ENCODE results near the gene PLB1.

The PLB1 gene

GRCh38 chr2:28613633-28614501 is 118.0 kb downstream of the PLB1 start:
- H3K4me1 ChIP-seq (ENCODE audit: control insufficient read depth, insufficient read depth, low read length) = peaks cover 30% of the 10 kb centered on the region
- no peak overlapping the region for H3K4me3 ChIP-seq (ENCODE audit: low read length)
- no peaks in the 10 kb centered on the region for H3K36me3 ChIP-seq (ENCODE audit: control insufficient read depth, insufficient read depth, low read length)
- H3K9me3 ChIP-seq (ENCODE audit: control insufficient read depth, low read length) = no peaks in the 10 kb centered on the region
- H3K27me3 ChIP-seq (ENCODE audit: control insufficient read depth, insufficient read depth, low read length) = no peaks in the 10 kb centered on the region
- no peak overlapping the region for H3K9ac ChIP-seq (ENCODE audit: low read length)

- H3K4me1 ChIP-seq (ENCODE audit: control insufficient read depth, insufficient read depth, low read length) = peaks cover 32% of the 10 kb centered on the region
- no peak overlapping the region for H3K4me3 ChIP-seq (ENCODE audit: low read length)
- H3K36me3 ChIP-seq (ENCODE audit: control insufficient read depth, insufficient read depth, low read length) = no peaks in the 10 kb centered on the region
- H3K9me3 ChIP-seq (ENCODE audit: control insufficient read depth, low read length) = no peaks in the 10 kb centered on the region
- no peaks in the 10 kb centered on the region for H3K27me3 ChIP-seq (ENCODE audit: control insufficient read depth, insufficient read depth, low read length)
- H3K9ac ChIP-seq (ENCODE audit: low read length) = no peak overlapping the region
Measured at GRCh38 chr2:28615706-28616105, 119.8 kb downstream of the PLB1 start.

- H3K4me3 ChIP-seq (ENCODE audit: low read length) = no peak overlapping the region
- H3K4me1 ChIP-seq (ENCODE audit: control insufficient read depth, insufficient read depth, low read length) = peaks cover 35% of the 10 kb centered on the region
- H3K36me3 ChIP-seq (ENCODE audit: control insufficient read depth, insufficient read depth, low read length) = no peaks in the 10 kb centered on the region
Measured at GRCh38 chr2:28616396-28616999, 120.6 kb downstream of the PLB1 start.

GRCh38 chr2:28617502-28618184 is 121.8 kb downstream of the PLB1 start:
- H3K27me3 ChIP-seq (ENCODE audit: control insufficient read depth, insufficient read depth, low read length) = no peaks in the 10 kb centered on the region
- H3K9ac ChIP-seq (ENCODE audit: low read length) = no peak overlapping the region
- no peak overlapping the region for H3K4me3 ChIP-seq (ENCODE audit: low read length)
- H3K36me3 ChIP-seq (ENCODE audit: control insufficient read depth, insufficient read depth, low read length) = no peaks in the 10 kb centered on the region
- H3K9me3 ChIP-seq (ENCODE audit: control insufficient read depth, low read length) = no peaks in the 10 kb centered on the region
- H3K4me1 ChIP-seq (ENCODE audit: control insufficient read depth, insufficient read depth, low read length) = peaks cover 46% of the 10 kb centered on the region

More at GRCh38 chr2:28616396-28616999, 120.6 kb downstream of the PLB1 start:
- Histone ChIP-seq H3K27me3 (ENCODE audit: control insufficient read depth, insufficient read depth, low read length) (no peaks in the 10 kb centered on the region), H3K9me3 (ENCODE audit: control insufficient read depth, low read length) (no peaks in the 10 kb centered on the region), H3K9ac (ENCODE audit: low read length) (no peak overlapping the region)

- Histone ChIP-seq H3K27me3 (ENCODE audit: control insufficient read depth, insufficient read depth, low read length) (no peaks in the 10 kb centered on the region), H3K9me3 (ENCODE audit: control insufficient read depth, low read length) (no peaks in the 10 kb centered on the region), H3K9ac (ENCODE audit: low read length) (no peak overlapping the region), H3K4me3 (ENCODE audit: low read length) (no peak overlapping the region), H3K36me3 (ENCODE audit: control insufficient read depth, insufficient read depth, low read length) (no peaks in the 10 kb centered on the region), H3K4me1 (ENCODE audit: control insufficient read depth, insufficient read depth, low read length) (peaks cover 51% of the 10 kb centered on the region)
Measured at GRCh38 chr2:28618221-28619141, 122.6 kb downstream of the PLB1 start.

- Histone ChIP-seq H3K9me3 (ENCODE audit: control insufficient read depth, low read length) (no peaks in the 10 kb centered on the region), H3K4me3 (ENCODE audit: low read length) (no peak overlapping the region), H3K9ac (ENCODE audit: low read length) (no peak overlapping the region), H3K27me3 (ENCODE audit: control insufficient read depth, insufficient read depth, low read length) (no peaks in the 10 kb centered on the region), H3K36me3 (ENCODE audit: control insufficient read depth, insufficient read depth, low read length) (no peaks in the 10 kb centered on the region), H3K4me1 (ENCODE audit: control insufficient read depth, insufficient read depth, low read length) (peaks cover 44% of the 10 kb centered on the region)
Measured at GRCh38 chr2:28619213-28620196, 123.6 kb downstream of the PLB1 start.

- H3K36me3 ChIP-seq (ENCODE audit: control insufficient read depth, insufficient read depth, low read length) = no peaks in the 10 kb centered on the region
- H3K27me3 ChIP-seq (ENCODE audit: control insufficient read depth, insufficient read depth, low read length) = no peaks in the 10 kb centered on the region
- H3K9me3 ChIP-seq (ENCODE audit: control insufficient read depth, low read length) = no peaks in the 10 kb centered on the region
- peaks cover 52% of the 10 kb centered on the region for H3K4me1 ChIP-seq (ENCODE audit: control insufficient read depth, insufficient read depth, low read length)
- peak overlapping the region; percentile 61 for H3K9ac ChIP-seq (ENCODE audit: low read length)
- H3K4me3 ChIP-seq (ENCODE audit: low read length) = no peak overlapping the region
Measured at GRCh38 chr2:28620291-28620793, 124.5 kb downstream of the PLB1 start.

GRCh38 chr2:28620801-28621171 is 124.9 kb downstream of the PLB1 start:
- H3K27me3 ChIP-seq (ENCODE audit: control insufficient read depth, insufficient read depth, low read length) = no peaks in the 10 kb centered on the region
- H3K4me1 ChIP-seq (ENCODE audit: control insufficient read depth, insufficient read depth, low read length) = peaks cover 57% of the 10 kb centered on the region
- no peaks in the 10 kb centered on the region for H3K36me3 ChIP-seq (ENCODE audit: control insufficient read depth, insufficient read depth, low read length)
- no peaks in the 10 kb centered on the region for H3K9me3 ChIP-seq (ENCODE audit: control insufficient read depth, low read length)
- H3K4me3 ChIP-seq (ENCODE audit: low read length) = no peak overlapping the region
- peak overlapping the region; percentile 61 for H3K9ac ChIP-seq (ENCODE audit: low read length)

- Histone ChIP-seq H3K9me3 (ENCODE audit: control insufficient read depth, low read length) (no peaks in the 10 kb centered on the region), H3K27me3 (ENCODE audit: control insufficient read depth, insufficient read depth, low read length) (no peaks in the 10 kb centered on the region), H3K4me1 (ENCODE audit: control insufficient read depth, insufficient read depth, low read length) (peaks cover 63% of the 10 kb centered on the region), H3K36me3 (ENCODE audit: control insufficient read depth, insufficient read depth, low read length) (no peaks in the 10 kb centered on the region), H3K4me3 (ENCODE audit: low read length) (no peak overlapping the region), H3K9ac (ENCODE audit: low read length) (peak overlapping the region; percentile 61)
Measured at GRCh38 chr2:28621172-28622100, 125.6 kb downstream of the PLB1 start.

- Histone ChIP-seq H3K4me1 (ENCODE audit: control insufficient read depth, insufficient read depth, low read length) (peaks cover 68% of the 10 kb centered on the region), H3K36me3 (ENCODE audit: control insufficient read depth, insufficient read depth, low read length) (no peaks in the 10 kb centered on the region), H3K9ac (ENCODE audit: low read length) (peak overlapping the region; percentile 61), H3K27me3 (ENCODE audit: control insufficient read depth, insufficient read depth, low read length) (no peaks in the 10 kb centered on the region), H3K9me3 (ENCODE audit: control insufficient read depth, low read length) (no peaks in the 10 kb centered on the region), H3K4me3 (ENCODE audit: low read length) (no peak overlapping the region)
Measured at GRCh38 chr2:28622101-28622499, 126.2 kb downstream of the PLB1 start.

Data from mucosa of stomach (tissue), 1 donor.